Astrocyte of the spinal cord (primary cell): ENCODE measurements around the gene CFI.
A peak's percentile ranks its signal among the peaks of the same experiment; 100 is the strongest.
"Not testable (repeated sequence)": the region's sequence is repeated elsewhere in the genome, so short reads cannot be mapped to it uniquely, and the experiment has no call there.

Source experiments
- DNase-seq: peaks from one replicate; pipeline ENCODE4 v3.0.0; 2011; ENCODE audit warnings: low read depth, low spot score
- H3K4me3 ChIP-seq: 2 replicates; pipeline ENCODE4 v1.5.1; 2011; ENCODE audit warnings: low read depth, mild to moderate bottlenecking, low read length, moderate library complexity
- in situ Hi-C: cut with HindIII; loops from 2 replicates; pipeline ENCODE4 v1.10.0; 2017; ENCODE audit warnings: low sequenced_read_pairs
- TF ChIP-seq, protein P1 (sequence below): IDR thresholded peaks from 2 replicates; pipeline ENCODE4 v1.5.1; 2012; ENCODE audit warnings: low read depth, mild to moderate bottlenecking, low read length, inconsistent platforms

The CFI gene

GRCh38 chr4:109801099-109801789, 555 bp downstream of the CFI start:
- DNase-seq: peak; percentile 18
- peak overlapping the region; percentile 36 for H3K4me3 ChIP-seq
- TF ChIP-seq, protein P1, sequence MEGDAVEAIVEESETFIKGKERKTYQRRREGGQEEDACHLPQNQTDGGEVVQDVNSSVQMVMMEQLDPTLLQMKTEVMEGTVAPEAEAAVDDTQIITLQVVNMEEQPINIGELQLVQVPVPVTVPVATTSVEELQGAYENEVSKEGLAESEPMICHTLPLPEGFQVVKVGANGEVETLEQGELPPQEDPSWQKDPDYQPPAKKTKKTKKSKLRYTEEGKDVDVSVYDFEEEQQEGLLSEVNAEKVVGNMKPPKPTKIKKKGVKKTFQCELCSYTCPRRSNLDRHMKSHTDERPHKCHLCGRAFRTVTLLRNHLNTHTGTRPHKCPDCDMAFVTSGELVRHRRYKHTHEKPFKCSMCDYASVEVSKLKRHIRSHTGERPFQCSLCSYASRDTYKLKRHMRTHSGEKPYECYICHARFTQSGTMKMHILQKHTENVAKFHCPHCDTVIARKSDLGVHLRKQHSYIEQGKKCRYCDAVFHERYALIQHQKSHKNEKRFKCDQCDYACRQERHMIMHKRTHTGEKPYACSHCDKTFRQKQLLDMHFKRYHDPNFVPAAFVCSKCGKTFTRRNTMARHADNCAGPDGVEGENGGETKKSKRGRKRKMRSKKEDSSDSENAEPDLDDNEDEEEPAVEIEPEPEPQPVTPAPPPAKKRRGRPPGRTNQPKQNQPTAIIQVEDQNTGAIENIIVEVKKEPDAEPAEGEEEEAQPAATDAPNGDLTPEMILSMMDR: no peak
- in situ Hi-C loops: no loop called here

- DNase-seq: no peak
- in situ Hi-C loops: no loop called here
- TF ChIP-seq, protein P1: no peak
- no peak overlapping the region for H3K4me3 ChIP-seq
These were observed 2.9 kb downstream of the CFI start for GRCh38 chr4:109798866-109799265.

DNA sequence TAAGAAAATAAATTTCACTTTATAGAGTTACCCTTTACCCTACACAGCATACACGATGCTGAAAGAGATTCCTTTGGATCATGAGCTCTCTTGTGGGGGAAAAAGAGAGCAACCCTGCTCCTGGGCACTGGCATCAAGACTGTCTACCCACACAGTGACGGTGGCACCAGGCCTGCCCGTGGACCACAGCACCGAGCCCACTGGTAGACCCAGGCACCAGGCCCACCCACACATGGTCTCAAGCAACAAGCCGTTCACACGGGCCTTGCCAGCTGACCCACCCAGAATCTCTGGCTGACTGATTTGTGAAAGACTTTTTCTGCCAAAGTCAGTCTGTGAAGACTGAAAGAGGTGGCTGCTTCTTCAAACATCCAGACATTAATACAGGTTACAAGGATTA, 6.7 kb downstream of the CFI start:
- TF ChIP-seq, protein P1: no peak

GRCh38 chr4:109787807-109788206, 14.0 kb downstream of the CFI start:
- TF ChIP-seq, protein P1: no peak
- H3K4me3 ChIP-seq: no peak overlapping the region
- DNase-seq: no peak
- in situ Hi-C loops: no loop called here

More for the DNA sequence above, 6.7 kb downstream of the CFI start:
- in situ Hi-C loops: no loop called here
- H3K4me3 ChIP-seq: no peak overlapping the region
- DNase-seq: no peak

- no peak for DNase-seq
- no peak overlapping the region for H3K4me3 ChIP-seq
- in situ Hi-C loops: no loop called here
- TF ChIP-seq, protein P1: no peak
These were observed 15.0 kb downstream of the CFI start for GRCh38 chr4:109786846-109787245.

- DNase-seq, in situ Hi-C loops, H3K4me3 ChIP-seq: not testable (repeated sequence)
These were observed 19.7 kb downstream of the CFI start for GRCh38 chr4:109782092-109782491.

- H3K4me3 ChIP-seq: no peak overlapping the region
- in situ Hi-C loops: no loop called here
- TF ChIP-seq, protein P1: no peak
- no peak for DNase-seq
These were observed 36.9 kb downstream of the CFI start for GRCh38 chr4:109764789-109765402.
